Transverse colon (tissue), 4 donors: Measurements from ENCODE around the gene FBXO34.

Experiments used
- CTCF ChIP-seq, 5 experiments: fragments of 200-600 bp in 3 of 5; fragments of 450-650 bp in 2 of 5; sonication (generic) in 3 of 5; IDR thresholded peaks; 1 replicate in 2 of 5; 2 replicates in 3 of 5; pipeline ENCODE4 v1.5.1; 2016 to 2017; ENCODE audit warnings: antibody characterized with exemption in 5 of 5, inconsistent platforms in 3 of 5, mild to moderate bottlenecking in 2 of 5, moderate library complexity in 1 of 5
- EP300 ChIP-seq: sonication (generic); formaldehyde crosslinking; IDR thresholded peaks from one replicate; pipeline ENCODE4 v1.6.1; 2017; ENCODE audit warnings: antibody characterized with exemption, low read depth
- POLR2A ChIP-seq: fragments of 450-650 bp; IDR thresholded peaks from one replicate; pipeline ENCODE4 v1.6.1; 2016; ENCODE audit warnings: antibody characterized with exemption, mild to moderate bottlenecking, moderate library complexity
- POLR2AphosphoS5 ChIP-seq, 3 donors: sonication (generic); formaldehyde crosslinking; IDR thresholded peaks; one replicate each; pipeline ENCODE4 v1.6.1; 2016; ENCODE audit warnings: antibody characterized with exemption in 3 of 3

GRCh38 chr14:55314449-55314848 lies 43.2 kb downstream of the FBXO34 start:
- TF ChIP-seq POLR2A: no peak
- TF ChIP-seq POLR2AphosphoS5 (IDR thresholded peaks at IDR 0.05): no peak
- TF ChIP-seq CTCF (IDR thresholded peaks at IDR 0.05): no peak
- TF ChIP-seq EP300: no peak
